Stimulated activated CD4-positive, alpha-beta T cell treated with anti-CD3 and anti-CD28 coated beads, Interleukin-1b, Interleukin-23, amount 100 ng/mL, for 48 hours (primary cell): ENCODE data around the gene PHLDB2.
"Not testable (repeated sequence)": the region's sequence is repeated elsewhere in the genome, so short reads cannot be mapped to it uniquely, and the experiment has no call there.

Experiments used
- DNase-seq: peaks from one replicate; pipeline ENCODE4 v3.0.0-alpha.2; 2020

The PHLDB2 gene

GRCh38 chr3:111859061-111859973 lies at the start of gene PHLDB2:
Gene PHLDB2 (plus strand): TSS chr3:111859265. CDS start chr3:111884078, 24,813 bp downstream.
- peak; percentile 38 for DNase-seq

GRCh38 chr3:111810909-111811308 lies 48.2 kb upstream of the PHLDB2 start:
- DNase-seq = no peak

DNA sequence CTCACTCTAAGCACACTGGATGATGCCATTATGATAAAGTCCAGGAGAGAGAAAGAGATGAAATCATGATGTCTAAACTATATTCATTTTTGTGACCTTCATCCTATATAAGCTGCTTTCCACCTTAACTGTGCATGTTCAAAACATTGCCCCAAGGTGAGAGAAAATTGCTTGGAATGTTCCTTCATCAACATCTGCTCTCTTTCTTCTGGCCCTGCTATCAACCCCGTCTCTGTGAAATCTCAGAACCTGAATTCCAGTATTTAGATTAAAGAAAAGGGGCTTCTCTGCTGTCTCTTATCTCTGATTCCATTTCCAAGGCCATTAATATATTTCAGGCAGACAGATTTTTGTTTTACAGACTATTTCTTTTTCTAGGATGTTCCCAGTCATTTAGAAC lies 47.3 kb upstream of the PHLDB2 start:
- DNase-seq = no peak

DNA sequence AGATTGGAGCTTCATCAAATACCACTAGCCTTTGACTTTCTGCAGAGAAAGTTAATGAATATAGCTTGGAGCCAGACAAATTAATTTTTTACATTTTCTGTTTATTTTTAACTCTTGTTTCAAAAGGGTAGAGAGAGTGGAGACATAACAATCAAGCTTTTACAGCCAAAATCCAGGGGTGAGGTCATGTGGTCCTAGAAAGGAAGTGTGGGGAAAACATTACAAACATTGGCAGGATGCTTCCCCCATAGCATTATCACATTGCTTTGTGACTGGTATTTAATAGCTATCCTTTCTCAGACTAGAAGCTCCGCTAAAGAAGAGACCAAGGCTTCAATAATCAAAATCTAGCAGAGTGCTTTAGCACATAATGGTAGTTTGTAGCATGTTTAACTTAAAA lies 46.4 kb upstream of the PHLDB2 start:
- DNase-seq = no peak

- no peak for DNase-seq
Measured at GRCh38 chr3:111813441-111813840, 45.6 kb upstream of the PHLDB2 start.

GRCh38 chr3:111813979-111814378 lies 45.1 kb upstream of the PHLDB2 start:
- DNase-seq = no peak

- DNase-seq = not testable (repeated sequence)
Measured at GRCh38 chr3:111816771-111817170, 42.3 kb upstream of the PHLDB2 start.

DNA sequence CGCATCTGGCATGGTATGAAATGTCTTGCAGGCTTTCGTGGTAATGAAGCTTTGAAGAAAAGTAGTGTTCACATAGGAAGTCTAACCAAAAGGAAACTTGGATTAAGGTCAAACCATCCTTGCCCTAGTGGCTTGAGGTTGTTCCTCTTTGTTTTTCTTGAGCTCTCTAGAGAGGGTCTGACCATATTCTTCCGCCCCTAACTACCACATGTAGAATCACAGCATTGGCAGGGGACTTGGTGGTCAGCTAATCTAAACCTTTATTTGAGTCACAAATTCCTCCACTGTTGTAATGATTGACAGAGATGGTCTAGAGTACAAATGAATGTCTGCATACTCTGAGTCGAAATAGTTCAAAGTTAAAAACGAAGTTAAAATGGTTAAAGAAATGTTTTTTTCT lies 39.1 kb upstream of the PHLDB2 start:
- no peak for DNase-seq

DNA sequence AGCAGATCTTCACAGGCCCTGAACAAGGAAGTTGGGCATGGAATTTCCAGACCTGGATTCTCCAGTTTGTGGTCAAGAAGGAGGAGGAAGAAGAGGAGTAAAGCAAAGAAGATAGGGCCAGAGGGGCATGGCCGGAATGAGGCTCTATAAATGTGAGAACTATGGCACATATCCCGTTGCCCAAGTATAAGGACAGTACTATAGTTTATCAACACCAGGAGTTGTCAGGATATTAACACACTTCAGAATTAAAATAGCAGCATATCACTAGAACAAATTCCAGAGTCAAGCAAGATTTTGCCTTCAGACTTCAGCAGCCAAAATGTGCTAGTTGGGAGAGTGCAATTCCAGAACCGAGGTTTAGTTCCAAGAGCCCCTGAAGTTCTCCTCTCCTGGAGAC lies 38.4 kb upstream of the PHLDB2 start:
- no peak for DNase-seq

GRCh38 chr3:111821891-111822290 lies 37.2 kb upstream of the PHLDB2 start:
- DNase-seq = no peak

- no peak for DNase-seq
Measured at GRCh38 chr3:111822804-111823203, 36.3 kb upstream of the PHLDB2 start.

GRCh38 chr3:111823341-111823855 lies 35.7 kb upstream of the PHLDB2 start:
- DNase-seq = no peak

DNA sequence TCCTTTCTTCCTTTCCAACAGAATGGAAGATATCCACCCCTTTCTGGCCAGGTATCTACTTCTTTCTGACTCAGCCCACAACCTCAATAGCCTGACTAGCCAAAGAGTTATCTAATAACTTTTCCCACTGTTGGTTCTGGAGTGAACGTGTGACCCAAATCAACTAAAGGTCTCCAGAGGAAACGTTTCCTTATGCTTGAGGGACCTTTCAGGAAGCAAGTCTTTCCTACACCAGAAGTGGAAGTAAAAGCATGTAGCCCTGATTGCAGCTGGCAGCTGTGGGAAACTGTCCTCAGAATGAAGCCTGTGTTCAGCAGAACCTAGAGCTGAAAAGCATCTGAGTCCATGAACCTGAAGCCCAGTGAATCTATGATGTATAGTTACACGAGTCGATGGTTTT lies 34.7 kb upstream of the PHLDB2 start:
- DNase-seq = no peak

DNA sequence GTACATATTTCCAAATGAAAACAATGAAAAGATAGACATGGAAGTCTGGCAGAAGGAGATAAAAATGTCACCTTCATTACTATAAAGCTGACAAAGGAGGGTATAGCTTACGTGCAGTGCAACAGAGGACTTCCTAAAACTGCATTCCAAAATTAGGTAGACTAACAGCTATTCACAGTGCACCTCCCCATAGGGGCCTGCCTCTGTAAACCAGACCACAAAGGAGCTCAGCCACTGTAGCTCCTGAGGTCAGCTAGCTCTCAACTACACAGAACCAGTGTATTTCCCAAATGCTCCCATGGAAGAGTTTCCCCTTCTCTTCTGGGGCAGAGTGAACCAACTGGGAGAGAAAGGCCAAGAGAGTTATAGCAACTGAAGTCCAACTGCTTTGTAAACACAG lies 31.2 kb upstream of the PHLDB2 start:
- no peak for DNase-seq

DNA sequence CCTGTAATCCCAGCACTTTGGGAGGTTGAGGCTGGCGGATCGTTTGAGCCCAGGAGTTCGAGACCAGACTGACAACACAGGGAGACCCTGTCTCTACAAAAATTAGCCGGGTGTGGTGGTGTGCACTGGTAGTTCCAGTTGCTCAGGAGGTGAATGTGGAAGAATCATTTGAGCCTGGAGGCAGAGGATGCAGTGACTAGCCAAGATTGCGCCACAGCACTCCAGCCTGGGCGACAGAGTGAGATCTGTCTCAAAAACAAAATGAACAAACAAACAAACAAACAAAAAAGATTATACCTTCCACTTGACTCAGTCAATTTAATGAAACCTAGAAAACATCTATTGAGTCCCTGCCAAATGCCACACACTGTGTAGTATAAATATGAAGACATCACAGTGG lies 30.5 kb upstream of the PHLDB2 start:
- no peak for DNase-seq

DNA sequence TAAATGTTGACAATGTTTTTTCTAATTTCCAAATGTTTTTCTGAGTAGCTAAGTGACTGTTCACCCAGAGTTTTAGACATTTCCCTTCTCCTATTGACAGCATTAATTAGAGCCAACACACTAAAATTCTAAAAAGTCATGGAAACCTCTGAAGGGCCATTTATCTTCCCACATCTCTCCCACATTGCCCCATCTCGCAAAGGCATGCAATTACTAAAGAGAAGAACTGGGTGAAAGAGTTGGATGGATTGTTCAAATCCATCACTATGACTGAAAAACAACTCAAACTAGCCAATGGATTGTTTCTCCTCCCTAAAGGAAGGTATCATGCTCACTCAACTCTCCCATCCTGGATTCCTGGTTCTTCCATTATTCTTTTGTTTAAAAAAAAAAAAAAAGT lies 30.0 kb upstream of the PHLDB2 start:
- DNase-seq = no peak

- peak; percentile 15 for DNase-seq
Measured at GRCh38 chr3:111831840-111832239, 27.2 kb upstream of the PHLDB2 start.

GRCh38 chr3:111837112-111837511 lies 22.0 kb upstream of the PHLDB2 start:
- no peak for DNase-seq

GRCh38 chr3:111838133-111838532 lies 20.9 kb upstream of the PHLDB2 start:
- no peak for DNase-seq

GRCh38 chr3:111846039-111846438 lies 13.0 kb upstream of the PHLDB2 start:
- no peak for DNase-seq

- DNase-seq = no peak
Measured at GRCh38 chr3:111846717-111847116, 12.3 kb upstream of the PHLDB2 start.

GRCh38 chr3:111848283-111848682 lies 10.8 kb upstream of the PHLDB2 start:
- DNase-seq = no peak

- no peak for DNase-seq
Measured at GRCh38 chr3:111848778-111849177, 10.3 kb upstream of the PHLDB2 start.

- DNase-seq = no peak
Measured at GRCh38 chr3:111850537-111850936, 8.5 kb upstream of the PHLDB2 start.

- DNase-seq = no peak
Measured at GRCh38 chr3:111851511-111851954, 7.5 kb upstream of the PHLDB2 start.
